SK-N-SH (cell line): ENCODE data around the gene PRDM15. TPM values are rescaled to one million over a fixed set of nuclear protein-coding genes. Genes with fewer than 3 reads are reported as not detected.

Source experiments
- CTCF ChIA-PET: fragments of 300-600, 350-600 bp; formaldehyde crosslinking; extraction: SDS; loops from one replicate; lab custom pipeline; 2021; lab: Yijun Ruan, JAX
- POLR2A ChIA-PET: fragments of 350-600 bp; sonication (Branson Sonifier 250); formaldehyde crosslinking; extraction: SDS; loops from one replicate; lab custom pipeline; 2020; ENCODE audit warnings: antibody characterized with exemption, inconsistent platforms; lab: Yijun Ruan, JAX
- DNase-seq: peaks from one replicate; pipeline ENCODE4 v3.0.0; 2012
- H2AFZ ChIP-seq: fragments of 200-600 bp; sonication (generic); 2 replicates; pipeline ENCODE4 v1.8.1; 2016; ENCODE audit warnings: antibody characterized with exemption, mild to moderate bottlenecking, low read depth
- H3F3A ChIP-seq: fragments of 200-600 bp; sonication (generic); replicated peaks from 2 replicates; pipeline ENCODE3; 2016; ENCODE audit warnings: antibody characterized with exemption, mild to moderate bottlenecking; ENCODE audit not compliant: insufficient read depth
- H3K27ac ChIP-seq, 2 experiments: fragments of 200-500 bp in 1 of 2; fragments of 200-600 bp in 1 of 2; sonication (Bioruptor generic) in 1 of 2; sonication (generic), shearing (Covaris generic) in 1 of 2; 2 replicates each; pipeline versions ENCODE4 v1.5.1 to v1.6.1; 2014 to 2016; ENCODE audit warnings: low read depth in 2 of 2, inconsistent platforms in 1 of 2, low read length in 1 of 2, mild to moderate bottlenecking in 1 of 2, mixed read lengths in 1 of 2
- H3K27me3 ChIP-seq: fragments of 200-600 bp; sonication (generic), shearing (Covaris generic); 2 replicates; pipeline ENCODE4 v1.6.1; 2016; ENCODE audit warnings: mixed run types; ENCODE audit not compliant: insufficient read depth
- H3K36me3 ChIP-seq, 2 experiments: fragments of 200-500 bp in 1 of 2; fragments of 200-600 bp in 1 of 2; sonication (Bioruptor generic) in 1 of 2; sonication (generic) in 1 of 2; replicated peaks in 1 of 2; 2 replicates each; pipeline versions ENCODE3 to v1.5.1; 2014 to 2016; ENCODE audit warnings: low read length in 1 of 2, mild to moderate bottlenecking in 1 of 2; ENCODE audit not compliant: insufficient read depth in 2 of 2, control insufficient read depth in 1 of 2
- H3K4me1 ChIP-seq, 2 experiments: fragments of 200-500 bp in 1 of 2; fragments of 200-600 bp in 1 of 2; sonication (Bioruptor generic) in 1 of 2; sonication (generic), shearing (Covaris generic) in 1 of 2; 2 replicates each; pipeline versions ENCODE4 v1.5.1 to v1.6.1; 2014 to 2016; ENCODE audit warnings: low read depth in 1 of 2, low read length in 1 of 2, mixed run types in 1 of 2; ENCODE audit not compliant: insufficient read depth in 2 of 2, control insufficient read depth in 1 of 2
- H3K4me2 ChIP-seq: fragments of 200-600 bp; sonication (generic), shearing (Covaris generic); 2 replicates; pipeline ENCODE4 v1.6.1; 2017; ENCODE audit warnings: mixed run types
- H3K4me3 ChIP-seq, 2 experiments: fragments of 200-500 bp in 1 of 2; fragments of 200-600 bp in 1 of 2; sonication (Bioruptor generic) in 1 of 2; sonication (generic), shearing (Covaris generic) in 1 of 2; 2 replicates each; pipeline versions ENCODE4 v1.5.1 to v1.8.1; 2014 to 2016; ENCODE audit warnings: low read depth in 2 of 2, inconsistent platforms in 1 of 2, low read length in 1 of 2, mild to moderate bottlenecking in 1 of 2, mixed read lengths in 1 of 2, moderate library complexity in 1 of 2
- H3K79me2 ChIP-seq: fragments of 200-600 bp; sonication (generic); 2 replicates; pipeline ENCODE4 v1.8.1; 2017; ENCODE audit warnings: mild to moderate bottlenecking; ENCODE audit not compliant: insufficient read depth
- H3K9ac ChIP-seq: fragments of 200-600 bp; sonication (generic); 2 replicates; pipeline ENCODE4 v1.6.1; 2017; ENCODE audit warnings: mixed run types
- H3K9me2 ChIP-seq: fragments of 200-600 bp; sonication (generic); 2 replicates; pipeline ENCODE4 v1.6.1; 2017; ENCODE audit warnings: mixed run types
- H3K9me3 ChIP-seq: fragments of 200-600 bp; sonication (generic); 2 replicates; pipeline ENCODE4 v1.6.1; 2017; ENCODE audit warnings: mixed run types, mild to moderate bottlenecking, moderate library complexity
- H4K20me1 ChIP-seq: fragments of 200-600 bp; sonication (generic); 2 replicates; pipeline ENCODE4 v1.6.1; 2017; ENCODE audit warnings: mild to moderate bottlenecking, mixed run types; ENCODE audit not compliant: insufficient read depth
- EP300 ChIP-seq, 2 experiments: IDR thresholded peaks; 2 replicates each; pipeline versions ENCODE4 v1.4.0 to v1.6.1; 2012; ENCODE audit warnings: borderline replicate concordance in 1 of 2, low read depth in 1 of 2, low read length in 1 of 2
- EZH2phosphoT487 ChIP-seq: fragments of 200-600 bp; sonication (generic); IDR thresholded peaks from 2 replicates; pipeline ENCODE4 v1.6.1; 2017; ENCODE audit warnings: low read depth, mixed run types, mild to moderate bottlenecking, antibody characterized with exemption, moderate library complexity, borderline replicate concordance
- FOXJ3 ChIP-seq: sonication (generic); formaldehyde crosslinking; IDR thresholded peaks from 2 replicates; pipeline ENCODE4 v1.5.1; 2020; ENCODE audit warnings: mild to moderate bottlenecking, missing genetic modification reagents
- GABPA ChIP-seq: IDR thresholded peaks from 2 replicates; pipeline ENCODE4 v1.4.0; 2012; ENCODE audit warnings: low read depth, mild to moderate bottlenecking
- IRF3 ChIP-seq: fragments of 150-350 bp; IDR thresholded peaks from 2 replicates; pipeline ENCODE4 v1.6.1; 2016; ENCODE audit warnings: mild to moderate bottlenecking, low read depth, low read length
- MXI1 ChIP-seq: IDR thresholded peaks from 2 replicates; pipeline ENCODE4 v1.6.1; 2012; ENCODE audit warnings: mild to moderate bottlenecking, low read depth, low read length, improper control_type of control experiment
- POLR2AphosphoS5 ChIP-seq: IDR thresholded peaks from 2 replicates; pipeline ENCODE4 v1.6.1; 2012; ENCODE audit warnings: low read depth, low read length
- RXRA ChIP-seq: IDR thresholded peaks from 2 replicates; pipeline ENCODE4 v1.4.0; 2012; ENCODE audit warnings: low read depth, mild to moderate bottlenecking, borderline replicate concordance
- SMC3 ChIP-seq: IDR thresholded peaks from 2 replicates; pipeline ENCODE4 v1.6.1; 2012; ENCODE audit warnings: low read depth, low read length, improper control_type of control experiment
- TEAD4 ChIP-seq: IDR thresholded peaks from 2 replicates; pipeline ENCODE4 v1.4.0; 2012; ENCODE audit warnings: mild to moderate bottlenecking, borderline replicate concordance; ENCODE audit not compliant: insufficient read depth
- ZBTB33 ChIP-seq: IDR thresholded peaks from 2 replicates; pipeline ENCODE4 v1.4.0; 2012; ENCODE audit warnings: low read depth, borderline replicate concordance
- WGBS: methylation state at CpG from one replicate; pipeline ENCODE4 v1.1.6; 2017; ENCODE audit warnings: low lambda C conversion rate; 5-methylcytosine and 5-hydroxymethylcytosine counted together
- polyA plus RNA-seq, 3 experiments: library from polyadenylated mRNA; depleted of rRNA; stranded (reverse); fragments of >200 nt; gene quantifications; 2 replicates each; pipeline ENCODE4 v1.2.3, GENCODE V29; 2012
- TF ChIP-seq, protein P1 (sequence below): IDR thresholded peaks from 2 replicates; pipeline ENCODE4 v1.6.1; 2012; ENCODE audit warnings: mild to moderate bottlenecking, low read depth, low read length, moderate library complexity
- TF ChIP-seq, protein P2 (sequence below): fragments of 150-350 bp; IDR thresholded peaks from 2 replicates; pipeline ENCODE4 v1.6.1; 2017; ENCODE audit warnings: antibody characterized with exemption, low read length, low read depth, borderline replicate concordance

Gene PRDM15
- polyA plus RNA-seq, 1 of the 3 experiments (the other 2 are of a cell fraction), result 7.0 TPM

GRCh38 chr21:41875086-41875485, 4.1 kb downstream of the PRDM15 start:
- Histone ChIP-seq H3K4me1 (peaks cover 0 to 25% of the 10 kb centered on the region in 2 experiments; a peak in 3 of 4 replicates), H3F3A (peaks cover 4% of the 10 kb centered on the region), H3K27ac (no peak overlapping the region), H2AFZ (no peak overlapping the region), H3K9me3 (no peaks in the 10 kb centered on the region), H3K9me2 (no peaks in the 10 kb centered on the region), H3K79me2 (peaks cover 24% of the 10 kb centered on the region; the same call in 1 of the 2 replicates), H4K20me1 (no peaks in the 10 kb centered on the region), H3K27me3 (no peaks in the 10 kb centered on the region), H3K36me3 (no peaks in the 10 kb centered on the region), H3K9ac (no peak overlapping the region), H3K4me2 (no peak overlapping the region), H3K4me3 (no peak overlapping the region)
- POLR2A ChIA-PET, result no interaction called here
- CTCF ChIA-PET, result no interaction called here
- 97% methylated on average over 8 of the region's 8 CpGs for WGBS
- no peak for DNase-seq
- no peak for TF ChIP-seq EP300 (IDR thresholded peaks at IDR 0.05; ENCODE audit: borderline replicate concordance in 1 of 2, low read depth in 1 of 2, low read length in 1 of 2)
- no peak for TF ChIP-seq POLR2AphosphoS5
- TF ChIP-seq, protein P1, sequence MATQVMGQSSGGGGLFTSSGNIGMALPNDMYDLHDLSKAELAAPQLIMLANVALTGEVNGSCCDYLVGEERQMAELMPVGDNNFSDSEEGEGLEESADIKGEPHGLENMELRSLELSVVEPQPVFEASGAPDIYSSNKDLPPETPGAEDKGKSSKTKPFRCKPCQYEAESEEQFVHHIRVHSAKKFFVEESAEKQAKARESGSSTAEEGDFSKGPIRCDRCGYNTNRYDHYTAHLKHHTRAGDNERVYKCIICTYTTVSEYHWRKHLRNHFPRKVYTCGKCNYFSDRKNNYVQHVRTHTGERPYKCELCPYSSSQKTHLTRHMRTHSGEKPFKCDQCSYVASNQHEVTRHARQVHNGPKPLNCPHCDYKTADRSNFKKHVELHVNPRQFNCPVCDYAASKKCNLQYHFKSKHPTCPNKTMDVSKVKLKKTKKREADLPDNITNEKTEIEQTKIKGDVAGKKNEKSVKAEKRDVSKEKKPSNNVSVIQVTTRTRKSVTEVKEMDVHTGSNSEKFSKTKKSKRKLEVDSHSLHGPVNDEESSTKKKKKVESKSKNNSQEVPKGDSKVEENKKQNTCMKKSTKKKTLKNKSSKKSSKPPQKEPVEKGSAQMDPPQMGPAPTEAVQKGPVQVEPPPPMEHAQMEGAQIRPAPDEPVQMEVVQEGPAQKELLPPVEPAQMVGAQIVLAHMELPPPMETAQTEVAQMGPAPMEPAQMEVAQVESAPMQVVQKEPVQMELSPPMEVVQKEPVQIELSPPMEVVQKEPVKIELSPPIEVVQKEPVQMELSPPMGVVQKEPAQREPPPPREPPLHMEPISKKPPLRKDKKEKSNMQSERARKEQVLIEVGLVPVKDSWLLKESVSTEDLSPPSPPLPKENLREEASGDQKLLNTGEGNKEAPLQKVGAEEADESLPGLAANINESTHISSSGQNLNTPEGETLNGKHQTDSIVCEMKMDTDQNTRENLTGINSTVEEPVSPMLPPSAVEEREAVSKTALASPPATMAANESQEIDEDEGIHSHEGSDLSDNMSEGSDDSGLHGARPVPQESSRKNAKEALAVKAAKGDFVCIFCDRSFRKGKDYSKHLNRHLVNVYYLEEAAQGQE, result no peak
- TF ChIP-seq ZBTB33, result no peak
- TF ChIP-seq SMC3, result no peak
- no peak for TF ChIP-seq RXRA
- TF ChIP-seq TEAD4, result no peak
- TF ChIP-seq, protein P2, sequence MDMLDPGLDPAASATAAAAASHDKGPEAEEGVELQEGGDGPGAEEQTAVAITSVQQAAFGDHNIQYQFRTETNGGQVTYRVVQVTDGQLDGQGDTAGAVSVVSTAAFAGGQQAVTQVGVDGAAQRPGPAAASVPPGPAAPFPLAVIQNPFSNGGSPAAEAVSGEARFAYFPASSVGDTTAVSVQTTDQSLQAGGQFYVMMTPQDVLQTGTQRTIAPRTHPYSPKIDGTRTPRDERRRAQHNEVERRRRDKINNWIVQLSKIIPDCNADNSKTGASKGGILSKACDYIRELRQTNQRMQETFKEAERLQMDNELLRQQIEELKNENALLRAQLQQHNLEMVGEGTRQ, result no peak
- no peak for TF ChIP-seq MXI1
- TF ChIP-seq IRF3, result no peak
- TF ChIP-seq GABPA, result no peak
- no peak for TF ChIP-seq FOXJ3
- no peak for TF ChIP-seq EZH2phosphoT487
